GM12878 (cell line): ENCODE results near the gene RADIL.

Experiments used
- CREM ChIP-seq: IDR thresholded peaks from 2 replicates; pipeline ENCODE4 v1.6.1; 2014; ENCODE audit warnings: antibody characterized with exemption, low read depth
- CTCF ChIP-seq, 3 experiments: IDR thresholded peaks in 2 of 3; conservative IDR thresholded peaks in 1 of 3; 2 replicates each; pipeline ENCODE4 v1.5.1; 2011; ENCODE audit warnings: low read depth in 3 of 3, low read length in 3 of 3, mild to moderate bottlenecking in 3 of 3, control low read depth in 2 of 3, moderate library complexity in 2 of 3, inconsistent platforms in 1 of 3, mixed read lengths in 1 of 3; ENCODE audit not compliant: control insufficient read depth in 2 of 3, insufficient read depth in 1 of 3; ENCODE audit errors: extremely low read depth in 1 of 3
- DPF2 ChIP-seq: fragments of 450-650 bp; IDR thresholded peaks from 2 replicates; pipeline ENCODE4 v1.6.1; 2017; ENCODE audit warnings: mild to moderate bottlenecking
- EZH2 ChIP-seq: IDR thresholded peaks from 2 replicates; pipeline ENCODE4 v1.6.1; 2012; ENCODE audit warnings: low read depth, mild to moderate bottlenecking, control low read depth, inconsistent platforms, low read length, borderline replicate concordance; ENCODE audit not compliant: control insufficient read depth
- NRF1 ChIP-seq: conservative IDR thresholded peaks from 2 replicates; pipeline ENCODE4 v1.6.1; 2011; ENCODE audit warnings: mild to moderate bottlenecking, low read depth, low read length, improper control_type of control experiment
- POLR2A ChIP-seq: IDR thresholded peaks from 2 replicates; pipeline ENCODE4 v1.6.1; 2011; ENCODE audit warnings: low read depth, mild to moderate bottlenecking, low read length
- ZZZ3 ChIP-seq: IDR thresholded peaks from 2 replicates; pipeline ENCODE4 v1.6.1; 2011; ENCODE audit warnings: low read depth; ENCODE audit not compliant: control insufficient read depth, insufficient read length
- TF ChIP-seq, protein P1 (sequence below): IDR thresholded peaks from 2 replicates; pipeline ENCODE4 v1.6.1; 2011; ENCODE audit warnings: low read depth, mild to moderate bottlenecking, low read length, moderate library complexity, borderline replicate concordance; ENCODE audit errors: extremely low read depth

DNA sequence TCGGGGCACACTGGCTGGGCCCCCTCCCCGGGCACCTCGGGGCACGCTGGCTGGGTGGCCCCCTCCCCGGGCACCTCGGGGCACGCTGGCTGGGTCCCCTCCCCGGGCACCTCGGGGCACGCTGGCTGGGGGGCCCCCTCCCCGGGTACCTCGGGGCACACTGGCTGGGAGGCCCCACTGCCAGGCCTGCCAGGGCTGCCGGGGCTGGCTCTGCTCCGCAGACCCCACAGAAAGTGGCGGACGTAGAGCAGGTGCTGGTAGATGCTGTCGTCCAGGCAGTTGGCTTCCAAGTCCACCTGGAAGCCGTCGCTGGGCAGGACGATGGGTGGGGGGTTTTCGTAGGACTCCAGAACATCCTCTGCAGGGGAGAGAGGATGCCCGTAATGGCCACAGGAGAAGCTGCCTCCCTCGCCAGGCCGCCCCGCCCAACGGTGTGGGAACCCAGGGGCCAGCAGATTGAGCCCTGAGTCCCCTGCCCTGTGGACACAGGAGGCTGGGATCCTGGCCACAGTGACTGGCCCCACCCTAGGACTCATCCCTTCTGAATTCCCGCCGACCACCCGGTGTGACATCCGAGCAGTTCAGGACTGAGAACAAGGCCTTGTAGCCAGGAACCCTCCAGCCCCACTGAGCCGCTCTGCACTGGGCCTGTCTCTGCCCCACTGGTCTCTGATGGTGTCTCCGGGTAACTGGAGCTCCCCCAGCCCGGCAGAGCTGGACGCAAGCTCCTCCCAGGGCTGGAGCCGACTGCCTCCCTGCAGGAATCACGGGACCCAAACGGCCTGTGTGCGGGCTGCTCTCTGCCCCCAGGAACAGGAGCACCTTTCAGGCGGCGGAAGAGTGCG, 79.9 kb downstream of the RADIL start:
- TF ChIP-seq DPF2 (no peak), EZH2 (no peak), CREM (no peak), NRF1 (no peak), CTCF (IDR thresholded peaks at IDR 0.05 in 2 of 3, conservative IDR thresholded peaks at IDR 0.05 in 1 of 3; ENCODE audit: control insufficient read depth in 2 of 3, extremely low read depth in 1 of 3, insufficient read depth in 1 of 3, low read depth in 3 of 3, low read length in 3 of 3) (no peak), ZZZ3 (no peak), POLR2A (no peak)
- TF ChIP-seq, protein P1, sequence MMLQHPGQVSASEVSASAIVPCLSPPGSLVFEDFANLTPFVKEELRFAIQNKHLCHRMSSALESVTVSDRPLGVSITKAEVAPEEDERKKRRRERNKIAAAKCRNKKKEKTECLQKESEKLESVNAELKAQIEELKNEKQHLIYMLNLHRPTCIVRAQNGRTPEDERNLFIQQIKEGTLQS: no peak
